EH (cell line): ENCODE results near the gene FAT1.
"Not testable (repeated sequence)": the region's sequence is repeated elsewhere in the genome, so short reads cannot be mapped to it uniquely, and the experiment has no call there.

Experiments
- DNase-seq: peaks from one replicate; pipeline ENCODE4 v3.0.0-alpha.2; 2015; ENCODE audit warnings: low read depth

FAT1 gene, protein sequence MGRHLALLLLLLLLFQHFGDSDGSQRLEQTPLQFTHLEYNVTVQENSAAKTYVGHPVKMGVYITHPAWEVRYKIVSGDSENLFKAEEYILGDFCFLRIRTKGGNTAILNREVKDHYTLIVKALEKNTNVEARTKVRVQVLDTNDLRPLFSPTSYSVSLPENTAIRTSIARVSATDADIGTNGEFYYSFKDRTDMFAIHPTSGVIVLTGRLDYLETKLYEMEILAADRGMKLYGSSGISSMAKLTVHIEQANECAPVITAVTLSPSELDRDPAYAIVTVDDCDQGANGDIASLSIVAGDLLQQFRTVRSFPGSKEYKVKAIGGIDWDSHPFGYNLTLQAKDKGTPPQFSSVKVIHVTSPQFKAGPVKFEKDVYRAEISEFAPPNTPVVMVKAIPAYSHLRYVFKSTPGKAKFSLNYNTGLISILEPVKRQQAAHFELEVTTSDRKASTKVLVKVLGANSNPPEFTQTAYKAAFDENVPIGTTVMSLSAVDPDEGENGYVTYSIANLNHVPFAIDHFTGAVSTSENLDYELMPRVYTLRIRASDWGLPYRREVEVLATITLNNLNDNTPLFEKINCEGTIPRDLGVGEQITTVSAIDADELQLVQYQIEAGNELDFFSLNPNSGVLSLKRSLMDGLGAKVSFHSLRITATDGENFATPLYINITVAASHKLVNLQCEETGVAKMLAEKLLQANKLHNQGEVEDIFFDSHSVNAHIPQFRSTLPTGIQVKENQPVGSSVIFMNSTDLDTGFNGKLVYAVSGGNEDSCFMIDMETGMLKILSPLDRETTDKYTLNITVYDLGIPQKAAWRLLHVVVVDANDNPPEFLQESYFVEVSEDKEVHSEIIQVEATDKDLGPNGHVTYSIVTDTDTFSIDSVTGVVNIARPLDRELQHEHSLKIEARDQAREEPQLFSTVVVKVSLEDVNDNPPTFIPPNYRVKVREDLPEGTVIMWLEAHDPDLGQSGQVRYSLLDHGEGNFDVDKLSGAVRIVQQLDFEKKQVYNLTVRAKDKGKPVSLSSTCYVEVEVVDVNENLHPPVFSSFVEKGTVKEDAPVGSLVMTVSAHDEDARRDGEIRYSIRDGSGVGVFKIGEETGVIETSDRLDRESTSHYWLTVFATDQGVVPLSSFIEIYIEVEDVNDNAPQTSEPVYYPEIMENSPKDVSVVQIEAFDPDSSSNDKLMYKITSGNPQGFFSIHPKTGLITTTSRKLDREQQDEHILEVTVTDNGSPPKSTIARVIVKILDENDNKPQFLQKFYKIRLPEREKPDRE (N-terminal part only)

DNA sequence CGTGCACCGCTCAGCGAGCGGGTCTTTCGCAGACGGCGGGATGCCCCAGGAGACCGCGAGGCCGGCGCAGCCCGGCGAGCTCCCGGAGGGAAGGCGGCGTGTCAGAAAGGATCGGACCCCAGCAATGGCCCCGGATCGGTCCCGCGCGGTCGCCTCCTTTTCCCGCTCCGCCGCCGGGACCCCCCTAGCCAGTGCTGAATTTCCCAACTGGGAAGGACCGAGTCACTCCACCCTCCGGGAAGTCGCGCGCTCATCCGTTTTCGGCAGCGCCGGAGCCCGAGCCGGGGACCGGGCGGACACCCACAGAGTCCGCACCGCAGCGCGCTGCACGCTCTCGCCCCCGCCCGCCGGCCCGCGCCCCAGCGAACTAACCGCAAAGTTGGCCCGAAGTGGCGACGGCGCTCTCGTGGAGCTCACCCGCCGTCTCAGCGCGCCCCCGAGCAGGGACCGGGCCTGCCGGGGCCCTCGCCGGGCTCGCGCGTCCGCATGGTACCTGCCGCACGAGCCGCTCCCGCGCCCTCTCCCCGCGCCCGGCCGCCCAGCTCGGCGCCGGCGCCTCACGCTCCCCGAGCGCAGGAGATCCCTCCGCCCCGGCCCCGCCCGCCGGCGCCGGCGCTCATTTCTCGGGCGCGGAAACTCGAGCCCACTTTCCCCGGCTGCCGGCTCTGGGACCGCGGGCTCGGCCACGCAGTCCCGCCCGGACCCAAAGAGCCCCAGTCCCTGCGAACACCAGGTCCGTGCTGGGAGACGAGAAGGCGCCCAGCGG is at the start of gene FAT1:
Gene FAT1 (minus strand): TSS at position 565 of the 766 bp plus-strand sequence. CDS start 14,029 bp downstream, outside the sequence.
- DNase-seq = peak; percentile 67

DNA sequence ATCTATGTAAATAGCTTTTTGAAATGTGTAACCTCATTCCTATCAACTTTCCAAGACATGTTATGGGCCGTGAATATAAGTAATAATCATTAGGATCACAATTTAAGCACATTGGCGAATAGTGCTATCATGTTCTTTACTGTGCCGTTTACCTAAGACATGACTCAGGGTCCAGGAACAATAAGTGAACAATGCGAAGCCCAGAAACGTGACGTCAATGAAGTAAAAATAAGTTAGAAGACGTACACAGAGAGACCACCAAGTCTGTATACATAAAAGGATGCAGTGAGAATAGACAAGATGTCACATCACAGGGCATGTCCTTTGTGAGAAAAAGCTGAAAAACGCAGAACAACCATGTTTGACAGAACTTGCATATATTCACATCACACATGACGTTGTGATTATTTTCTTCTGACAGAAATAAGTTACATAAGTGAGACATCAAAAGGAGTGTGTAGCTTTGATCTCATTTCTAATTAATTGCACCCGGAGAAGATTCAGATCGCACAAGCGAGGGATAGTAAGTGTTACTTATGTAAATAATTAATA is 49.4 kb upstream of the FAT1 start:
- no peak for DNase-seq

DNA sequence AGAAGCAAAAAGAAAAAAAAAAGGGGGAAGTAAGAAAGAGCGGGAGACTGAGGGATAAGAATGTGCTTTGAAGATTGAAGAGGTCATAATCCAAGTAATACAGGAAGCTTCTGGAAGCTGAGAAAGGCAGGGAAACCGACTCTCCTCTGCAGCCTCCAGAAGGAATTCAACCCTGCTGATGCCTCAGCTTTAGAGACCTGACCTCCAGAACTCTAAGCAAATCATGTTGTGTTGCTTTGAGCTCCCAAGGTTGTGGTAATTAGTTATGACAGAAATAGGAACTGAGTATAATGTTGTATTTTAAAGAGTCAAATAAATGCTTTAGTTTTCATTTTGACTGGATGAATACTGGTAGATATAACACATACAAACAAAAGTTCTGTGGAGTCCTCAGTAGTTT is 48.0 kb upstream of the FAT1 start:
- DNase-seq = peak; percentile 64

DNA sequence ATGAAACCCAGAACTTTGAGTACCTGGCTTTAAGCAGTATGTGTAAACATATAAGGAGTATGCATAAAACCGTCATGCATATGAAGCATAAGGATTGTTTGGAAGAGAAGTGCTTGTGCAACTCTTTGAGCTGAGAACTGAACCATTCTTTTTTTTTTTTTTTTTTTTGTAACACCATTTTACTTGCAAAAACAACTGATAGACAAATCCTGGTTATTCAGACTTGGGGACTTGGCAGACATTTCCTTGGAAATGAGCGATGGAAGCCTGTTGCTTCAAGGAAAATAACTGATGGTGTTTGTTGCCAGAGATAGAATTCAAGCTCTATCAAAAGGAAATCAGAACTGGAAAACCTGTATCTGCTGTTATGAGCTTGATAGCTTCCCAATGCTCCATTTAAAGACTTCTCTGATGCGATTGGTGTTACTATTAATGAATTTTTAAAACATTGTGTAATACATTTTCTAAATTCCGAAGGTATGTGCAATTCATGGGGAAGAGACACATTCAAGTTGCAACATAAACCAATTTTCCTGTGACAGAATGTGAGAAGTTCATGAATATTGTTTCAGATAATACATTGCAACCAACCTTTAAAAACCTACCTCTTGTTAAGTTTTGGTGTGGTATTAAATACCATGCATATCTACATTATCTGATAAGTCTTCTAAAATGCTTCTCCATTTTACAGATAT is 47.0 kb upstream of the FAT1 start:
- DNase-seq = peak; percentile 90

GRCh38 chr4:186767794-186768193 is 44.1 kb upstream of the FAT1 start:
- DNase-seq = no peak

- no peak for DNase-seq
Measured at GRCh38 chr4:186765673-186766546, 42.3 kb upstream of the FAT1 start.

DNA sequence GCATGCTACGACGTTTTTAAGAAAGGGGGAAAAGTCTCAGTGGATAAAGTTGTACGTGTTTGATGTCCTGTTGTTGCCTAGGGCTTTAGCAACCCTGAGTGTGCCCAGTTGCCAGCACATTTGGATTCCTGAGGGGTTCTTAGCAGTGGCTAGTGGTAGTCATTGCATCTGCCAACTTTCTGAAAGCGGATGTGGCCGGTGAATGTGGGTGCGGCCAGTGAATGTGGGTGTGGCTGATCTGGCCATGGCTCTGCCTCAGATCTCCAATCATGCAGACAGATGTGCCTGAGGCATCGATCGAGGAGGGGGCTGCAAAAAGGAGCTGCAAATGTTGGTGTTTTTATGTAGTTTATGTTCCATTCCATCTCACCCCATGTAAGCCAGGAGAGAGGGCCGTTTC is 41.5 kb upstream of the FAT1 start:
- peak; percentile 89 for DNase-seq

DNA sequence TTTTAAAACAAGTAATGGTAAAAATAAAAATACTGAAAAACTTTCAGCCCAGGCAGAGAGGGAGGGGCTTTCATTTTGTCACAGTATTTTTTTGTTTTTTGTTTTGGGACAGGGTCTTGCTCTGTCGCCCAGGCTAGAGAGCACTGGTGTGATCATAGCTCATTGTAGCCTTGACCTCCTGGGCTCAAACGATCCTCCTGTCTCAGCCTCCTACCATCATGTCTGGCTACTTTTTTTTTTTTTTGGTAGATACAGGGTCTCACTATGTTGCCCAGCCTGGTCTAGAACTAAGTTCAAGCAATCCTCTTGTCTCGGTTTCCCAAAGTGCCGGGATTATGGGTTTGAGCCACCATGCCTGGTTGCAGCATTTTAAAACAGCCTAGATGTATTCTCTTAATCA is 40.8 kb upstream of the FAT1 start:
- no peak for DNase-seq

DNA sequence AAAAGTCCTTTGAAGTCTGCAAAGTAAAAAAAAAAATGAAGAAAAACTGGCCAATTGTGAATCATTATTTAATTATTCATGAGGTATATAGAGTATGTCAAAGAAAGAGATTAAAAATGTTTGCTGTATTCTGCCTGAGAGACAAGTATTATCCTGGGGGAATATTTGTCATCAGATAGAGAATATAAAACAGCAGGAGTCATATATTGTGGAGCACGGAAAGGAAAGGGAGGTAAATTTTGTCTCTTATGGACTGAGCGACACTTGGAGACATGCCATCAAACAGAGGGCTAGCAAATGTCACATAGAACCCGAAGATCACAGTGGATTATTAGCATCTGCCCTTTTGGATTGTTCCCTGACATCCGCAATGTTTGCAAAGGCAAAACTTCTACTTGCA is 39.2 kb upstream of the FAT1 start:
- DNase-seq = no peak

- DNase-seq = peak; percentile 51
Measured at GRCh38 chr4:186762361-186762760, 38.7 kb upstream of the FAT1 start.

DNA sequence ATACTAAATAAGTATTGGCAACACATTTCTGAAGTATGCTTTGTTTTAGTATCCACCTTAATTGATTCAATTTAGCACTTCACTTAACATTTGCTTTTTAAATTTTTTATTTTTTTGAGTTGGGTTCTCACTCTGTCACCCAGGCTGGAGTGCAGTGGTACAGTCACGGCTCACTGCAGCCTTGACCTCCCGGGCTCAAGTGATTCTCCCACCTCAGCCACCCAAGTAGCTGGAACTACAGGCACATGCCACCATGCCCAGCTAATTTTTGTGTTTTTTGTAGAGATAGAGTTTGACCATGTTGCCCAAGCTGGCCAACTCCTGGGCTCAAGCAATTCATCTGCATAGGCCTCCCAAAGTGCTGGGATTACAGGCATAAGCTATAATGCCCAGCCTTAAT is 38.3 kb upstream of the FAT1 start:
- DNase-seq = not testable (repeated sequence)

DNA sequence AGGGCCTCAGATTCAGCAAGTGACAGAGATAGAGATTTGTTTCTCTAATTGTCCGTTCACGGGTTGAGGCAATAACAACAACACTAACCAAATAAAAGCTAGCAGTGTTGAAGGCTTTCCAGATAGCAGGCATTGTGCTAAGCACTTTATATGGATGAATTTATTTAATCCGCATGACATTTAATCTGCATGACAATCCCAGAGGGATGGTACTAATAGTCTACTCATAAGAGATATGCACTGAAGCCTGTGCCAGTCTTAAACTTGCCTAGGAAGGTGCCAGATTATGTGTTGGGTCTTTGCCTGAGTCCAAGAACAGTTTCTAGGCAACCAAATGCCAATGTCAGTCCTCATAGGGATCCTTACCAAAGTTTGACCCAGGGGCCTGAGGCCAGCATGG is 37.7 kb upstream of the FAT1 start:
- DNase-seq = no peak

GRCh38 chr4:186760576-186760975 is 36.9 kb upstream of the FAT1 start:
- peak; percentile 98 for DNase-seq

DNA sequence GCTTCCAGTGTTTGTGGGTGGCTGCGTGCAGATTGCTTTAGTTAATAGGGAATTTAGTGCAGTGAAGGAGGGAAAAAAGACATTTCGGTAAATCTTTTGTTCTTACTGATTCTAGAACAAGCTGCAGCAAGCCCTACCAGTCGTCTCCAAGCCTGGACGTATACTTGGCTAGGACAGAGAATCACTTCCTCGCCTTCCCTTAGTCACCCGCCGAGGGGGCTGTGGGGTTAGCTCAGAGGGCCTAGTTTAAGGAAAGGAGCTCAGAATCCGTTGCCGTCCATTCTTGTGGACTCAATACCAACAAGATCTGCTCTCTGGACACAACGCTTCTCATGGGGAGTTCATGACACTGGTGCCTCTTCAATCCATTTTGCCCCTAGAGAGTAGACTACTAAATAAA is 36.3 kb upstream of the FAT1 start:
- no peak for DNase-seq

DNA sequence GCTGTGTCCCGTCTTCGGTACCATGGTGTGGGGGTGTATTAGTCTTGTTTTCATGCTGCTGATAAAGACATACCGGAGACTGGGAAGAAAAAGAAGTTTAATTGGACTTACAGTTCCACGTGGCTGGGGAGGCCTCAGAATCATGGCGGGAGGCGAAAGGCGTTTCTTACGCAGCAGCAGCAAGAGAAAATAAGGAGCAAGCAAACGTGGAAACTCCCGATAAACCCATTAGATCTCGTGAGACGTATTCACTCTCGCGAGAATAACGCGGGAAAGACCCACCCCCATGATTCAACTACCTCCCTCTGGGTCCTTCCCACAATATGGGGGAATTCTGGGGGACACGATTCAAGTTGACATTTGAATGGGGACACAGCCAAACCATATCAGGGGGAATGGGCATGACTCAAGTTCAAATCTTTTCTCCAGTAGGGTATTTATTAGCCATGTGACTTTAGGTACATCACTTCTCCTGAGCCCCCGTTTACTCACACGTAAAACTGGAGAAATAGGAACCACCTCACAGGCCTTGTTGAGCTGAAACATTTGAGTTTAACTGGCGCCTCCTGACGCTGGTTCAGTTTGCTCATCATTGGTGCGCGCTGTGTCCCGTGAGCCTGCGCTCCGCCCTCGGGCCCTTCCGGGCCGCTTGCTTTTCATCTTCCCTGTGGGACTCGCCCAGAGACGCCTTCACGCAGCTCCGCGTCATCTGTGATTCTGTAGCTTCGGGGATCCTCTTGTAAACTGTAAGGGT is 35.5 kb upstream of the FAT1 start:
- no peak for DNase-seq

DNA sequence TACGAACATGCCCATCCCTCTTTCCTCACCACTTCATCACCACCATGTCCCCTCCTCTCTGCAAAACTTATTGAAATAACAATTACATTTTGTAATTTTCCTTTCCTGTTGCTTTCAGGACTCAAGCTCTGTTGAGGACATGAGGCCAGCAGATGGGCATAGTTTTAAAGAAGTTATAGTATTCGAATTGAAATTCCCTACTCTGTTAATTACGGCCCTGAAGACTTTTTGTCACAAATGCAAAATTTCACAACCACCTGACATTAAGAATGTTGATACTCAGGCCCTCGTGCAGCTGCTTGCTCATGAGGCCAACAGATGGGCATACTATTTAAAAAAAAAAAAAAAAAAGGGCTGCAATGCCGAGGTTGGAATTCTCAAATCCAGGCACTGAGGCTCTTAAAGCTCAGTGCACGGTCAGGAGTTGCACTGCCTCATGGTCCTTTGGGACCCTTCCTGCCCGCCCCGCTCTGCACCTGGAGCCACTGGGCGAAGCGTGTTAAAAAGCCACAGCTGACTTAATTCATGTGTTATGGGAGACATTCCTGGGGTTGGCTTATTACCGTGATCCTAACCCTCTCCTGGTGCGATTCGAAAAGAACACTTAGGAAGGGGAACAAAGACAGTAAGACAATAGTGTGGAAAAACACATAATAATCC is 34.2 kb upstream of the FAT1 start:
- peak; percentile 34 for DNase-seq

DNA sequence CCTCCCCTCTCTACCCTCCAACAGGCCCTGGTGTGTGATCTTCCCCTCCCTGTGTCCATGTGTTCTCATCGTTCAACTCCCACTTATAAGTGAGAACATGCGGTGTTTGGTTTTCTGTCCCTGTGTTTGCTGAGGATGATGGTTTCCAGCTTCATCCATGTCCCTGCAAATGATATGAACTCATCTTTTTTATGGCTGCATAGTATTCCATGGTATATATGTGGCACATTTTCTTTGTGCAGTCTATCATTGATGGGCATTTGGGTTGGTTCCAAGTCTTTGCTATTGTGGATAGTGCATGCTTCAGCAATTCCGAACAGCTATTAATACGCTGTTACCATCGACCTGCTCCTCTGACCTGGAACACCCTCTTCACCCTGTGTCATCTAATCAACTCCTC is 32.9 kb upstream of the FAT1 start:
- DNase-seq = not testable (repeated sequence)
